Coronary artery (tissue), 2 donors: ENCODE measurements around the gene NFATC2.

Source experiments
- DNase-seq: peaks from one replicate; pipeline ENCODE4 v3.0.0-alpha.2; 2017; ENCODE audit warnings: low spot score
- H3K27ac ChIP-seq, 2 donors: fragments of 200-600 bp; sonication (generic); one replicate each; pipeline ENCODE4 v1.5.1; 2016 to 2019
- H3K4me3 ChIP-seq: fragments of 200-600 bp; sonication (generic); 2 replicates; pipeline ENCODE4 v1.5.1; 2016; ENCODE audit warnings: mild to moderate bottlenecking, moderate library complexity
- CTCF ChIP-seq: fragments of 200-600 bp; sonication (generic); IDR thresholded peaks from one replicate; pipeline ENCODE4 v1.5.1; 2019; ENCODE audit warnings: antibody characterized with exemption

NFATC2 gene

GRCh38 chr20:51500311-51500710 is 42.2 kb downstream of the NFATC2 start:
- no peak overlapping the region for H3K4me3 ChIP-seq
- H3K27ac ChIP-seq = no peak overlapping the region
- TF ChIP-seq CTCF = no peak
- peak; percentile 22 for DNase-seq

GRCh38 chr20:51498765-51499540 is 43.6 kb downstream of the NFATC2 start:
- TF ChIP-seq CTCF = no peak
- H3K4me3 ChIP-seq = no peak overlapping the region
- no peak overlapping the region for H3K27ac ChIP-seq
- peak; percentile 60 for DNase-seq

- TF ChIP-seq CTCF = no peak
- peak overlapping the region; percentile 31 for H3K4me3 ChIP-seq
- no peak overlapping the region for H3K27ac ChIP-seq
- DNase-seq = peak; percentile 63
These were observed 44.7 kb downstream of the NFATC2 start for GRCh38 chr20:51497542-51498467.

- DNase-seq = peak; percentile 61
- Histone ChIP-seq H3K27ac (no peak overlapping the region), H3K4me3 (no peak overlapping the region)
- no peak for TF ChIP-seq CTCF
These were observed 45.6 kb downstream of the NFATC2 start for GRCh38 chr20:51496964-51497363.

GRCh38 chr20:51495921-51496545 is 46.5 kb downstream of the NFATC2 start:
- DNase-seq = peak; percentile 59
- TF ChIP-seq CTCF = no peak
- no peak overlapping the region for H3K27ac ChIP-seq
- no peak overlapping the region for H3K4me3 ChIP-seq

- H3K4me3 ChIP-seq = no peak overlapping the region
- no peak for DNase-seq
- H3K27ac ChIP-seq = no peak overlapping the region
- no peak for TF ChIP-seq CTCF
These were observed 47.2 kb downstream of the NFATC2 start for GRCh38 chr20:51495291-51495690.
